Measurements from ENCODE around the gene STPG2.

- TF ChIP-seq, protein P1, sequence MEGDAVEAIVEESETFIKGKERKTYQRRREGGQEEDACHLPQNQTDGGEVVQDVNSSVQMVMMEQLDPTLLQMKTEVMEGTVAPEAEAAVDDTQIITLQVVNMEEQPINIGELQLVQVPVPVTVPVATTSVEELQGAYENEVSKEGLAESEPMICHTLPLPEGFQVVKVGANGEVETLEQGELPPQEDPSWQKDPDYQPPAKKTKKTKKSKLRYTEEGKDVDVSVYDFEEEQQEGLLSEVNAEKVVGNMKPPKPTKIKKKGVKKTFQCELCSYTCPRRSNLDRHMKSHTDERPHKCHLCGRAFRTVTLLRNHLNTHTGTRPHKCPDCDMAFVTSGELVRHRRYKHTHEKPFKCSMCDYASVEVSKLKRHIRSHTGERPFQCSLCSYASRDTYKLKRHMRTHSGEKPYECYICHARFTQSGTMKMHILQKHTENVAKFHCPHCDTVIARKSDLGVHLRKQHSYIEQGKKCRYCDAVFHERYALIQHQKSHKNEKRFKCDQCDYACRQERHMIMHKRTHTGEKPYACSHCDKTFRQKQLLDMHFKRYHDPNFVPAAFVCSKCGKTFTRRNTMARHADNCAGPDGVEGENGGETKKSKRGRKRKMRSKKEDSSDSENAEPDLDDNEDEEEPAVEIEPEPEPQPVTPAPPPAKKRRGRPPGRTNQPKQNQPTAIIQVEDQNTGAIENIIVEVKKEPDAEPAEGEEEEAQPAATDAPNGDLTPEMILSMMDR (IDR thresholded peaks at IDR 0.05) = no peak
- TF ChIP-seq EZH2 (IDR thresholded peaks at IDR 0.05; ENCODE audit: borderline replicate concordance, insufficient read depth, low read depth, low read length, poor library complexity, severe bottlenecking) = no peak
These were observed 553.0 kb downstream of the STPG2 start for GRCh38 chr4:97590266-97590665.

Measured in B cell (primary cell).